GM10248 (cell line): ENCODE measurements around the gene CWF19L1.

Source experiments
- CTCF ChIA-PET: fragments of 300-600 bp; sonication (Branson Sonifier 250); formaldehyde crosslinking; extraction: SDS; loops from one replicate; lab custom pipeline; 2021; ENCODE audit warnings: antibody characterized with exemption; lab: Yijun Ruan, JAX
- POLR2A ChIA-PET: fragments of 350-650 bp; sonication (Branson Sonifier 250); formaldehyde crosslinking; extraction: SDS; loops from one replicate; lab custom pipeline; 2020; ENCODE audit warnings: antibody characterized with exemption; lab: Yijun Ruan, JAX
- DNase-seq: peaks from one replicate; pipeline ENCODE4 v3.0.0; 2012; ENCODE audit errors: extremely low spot score
- CTCF ChIP-seq: IDR thresholded peaks from 2 replicates; pipeline ENCODE4 v1.5.1; 2012; ENCODE audit warnings: mild to moderate bottlenecking, low read depth; ENCODE audit errors: extremely low read depth, missing control alignments, control extremely low read depth

CWF19L1 gene

GRCh38 chr10:100254191-100254590 is 13.2 kb downstream of the CWF19L1 start:
- no peak for TF ChIP-seq CTCF
- ChIA-PET CTCF (interaction anchor here (0.8 to 2.4 kb wide), 4 partner anchors 11 to 85 kb away, joined by 3 to 7 read pairs (median 4); no protein-coding TSS in a partner anchor), POLR2A (no interaction called here)
- DNase-seq, result no peak

- POLR2A ChIA-PET, result no interaction called here
- no peak for DNase-seq
- no peak for TF ChIP-seq CTCF
- CTCF ChIA-PET, result interaction anchor here (0.9 to 2.4 kb wide), 2 partner anchors 12 to 29 kb away, joined by 3 to 7 read pairs; no protein-coding TSS in a partner anchor
Observed at GRCh38 chr10:100253041-100253440, 14.4 kb downstream of the CWF19L1 start.

GRCh38 chr10:100248820-100249219 is 18.6 kb downstream of the CWF19L1 start:
- no peak for TF ChIP-seq CTCF
- DNase-seq, result no peak
- POLR2A ChIA-PET, result interaction anchor here (0.9 kb wide), 1 partner anchor 78 kb away, joined by 3 read pairs; no protein-coding TSS in a partner anchor
- CTCF ChIA-PET, result interaction anchor here (0.8 to 2.0 kb wide), 4 partner anchors 8 to 70 kb away, joined by 3 to 6 read pairs (median 3); no protein-coding TSS in a partner anchor

- TF ChIP-seq CTCF, result no peak
- DNase-seq, result no peak
- ChIA-PET CTCF (interaction anchor here (1.1 kb wide), 1 partner anchor 400 kb away, joined by 3 read pairs; no protein-coding TSS in a partner anchor), POLR2A (no interaction called here)
Observed at GRCh38 chr10:100245484-100246220, 21.8 kb downstream of the CWF19L1 start.

- ChIA-PET POLR2A (no interaction called here), CTCF (interaction anchor here (0.6 to 1.7 kb wide), 11 partner anchors 8 to 394 kb away, joined by 3 to 7 read pairs (median 3); no protein-coding TSS in a partner anchor)
- no peak for DNase-seq
- no peak for TF ChIP-seq CTCF
Observed at GRCh38 chr10:100239851-100240250, 27.6 kb downstream of the CWF19L1 start.

GRCh38 chr10:100238429-100238828 is 29.0 kb downstream of the CWF19L1 start:
- CTCF ChIA-PET, result interaction anchor here (1.0 to 1.5 kb wide), 3 partner anchors 10 to 19 kb away, joined by 3 to 5 read pairs (median 3); no protein-coding TSS in a partner anchor

More at GRCh38 chr10:100238429-100238828, 29.0 kb downstream of the CWF19L1 start:
- no peak for TF ChIP-seq CTCF
- POLR2A ChIA-PET, result interaction anchor here (0.7 kb wide), 2 partner anchors 12 to 48 kb away, joined by 4 to 8 read pairs; no protein-coding TSS in a partner anchor
- peak; percentile 43 for DNase-seq
